GM15510 (cell line): ENCODE measurements around the gene ZNF35.

ENCODE experiments used
- POLR2A ChIP-seq: IDR thresholded peaks from 3 replicates; pipeline ENCODE4 v1.6.1; 2011; ENCODE audit warnings: borderline replicate concordance; ENCODE audit not compliant: insufficient read length; ENCODE audit errors: extremely low read depth

Gene ZNF35

DNA sequence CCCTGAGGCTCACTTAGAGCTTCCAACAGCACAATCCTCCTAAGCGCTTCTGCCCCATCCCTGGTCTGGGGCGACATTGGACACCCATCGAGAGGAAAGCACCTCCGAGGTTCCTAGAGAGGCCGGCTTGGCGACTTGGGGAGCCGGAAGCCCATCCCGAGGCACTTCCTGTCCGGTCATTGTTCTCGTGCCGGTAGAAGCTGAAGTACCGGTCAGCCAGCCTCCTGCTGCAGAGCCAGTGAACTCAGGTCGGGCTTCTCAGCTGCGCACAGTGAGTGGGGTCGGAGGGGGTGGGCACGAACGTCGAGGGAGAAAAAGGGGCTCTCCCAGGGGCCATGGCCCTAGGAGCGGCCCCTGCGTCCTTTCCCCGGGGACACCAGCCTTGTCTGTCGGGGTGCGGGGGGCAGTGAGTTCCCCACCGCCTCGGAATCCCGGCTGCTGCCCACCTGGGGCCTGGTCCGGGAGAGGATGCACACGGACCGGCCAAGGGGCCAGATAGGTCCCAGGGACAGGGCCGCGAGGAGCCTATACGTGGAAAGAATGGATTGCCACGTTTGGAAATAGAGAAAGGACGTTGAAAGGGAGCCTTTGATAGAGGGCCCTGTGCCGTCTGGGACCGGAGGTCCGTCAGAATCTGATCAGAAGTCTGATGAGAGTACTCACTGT, at the start of gene ZNF35:
Gene ZNF35 (plus strand): TSS at position 169 of the 666 bp plus-strand sequence. CDS start 2,336 bp downstream, outside the sequence.
- peak; percentile 58 for TF ChIP-seq POLR2A

GRCh38 chr3:44601749-44602148, 46.8 kb upstream of the ZNF35 start:
- TF ChIP-seq POLR2A, result no peak

DNA sequence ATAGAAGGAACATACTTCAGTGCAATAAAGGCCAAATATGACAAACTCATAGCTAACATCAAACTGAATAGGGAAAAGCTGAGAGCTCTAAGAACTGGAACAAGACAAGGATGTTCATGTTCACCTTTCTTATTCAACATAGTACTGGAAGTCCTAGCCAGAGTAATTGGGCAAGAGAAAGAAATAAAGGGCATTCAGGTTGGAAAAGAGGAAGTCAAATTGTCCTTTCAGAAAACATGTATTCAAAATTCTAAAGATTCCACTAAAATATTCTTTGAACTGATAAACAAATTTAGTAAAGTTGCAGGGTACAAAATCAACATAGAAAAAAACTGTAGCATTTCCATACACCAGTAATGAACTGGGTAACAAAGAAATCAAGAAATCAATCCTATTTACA, 35.9 kb upstream of the ZNF35 start:
- no peak for TF ChIP-seq POLR2A

DNA sequence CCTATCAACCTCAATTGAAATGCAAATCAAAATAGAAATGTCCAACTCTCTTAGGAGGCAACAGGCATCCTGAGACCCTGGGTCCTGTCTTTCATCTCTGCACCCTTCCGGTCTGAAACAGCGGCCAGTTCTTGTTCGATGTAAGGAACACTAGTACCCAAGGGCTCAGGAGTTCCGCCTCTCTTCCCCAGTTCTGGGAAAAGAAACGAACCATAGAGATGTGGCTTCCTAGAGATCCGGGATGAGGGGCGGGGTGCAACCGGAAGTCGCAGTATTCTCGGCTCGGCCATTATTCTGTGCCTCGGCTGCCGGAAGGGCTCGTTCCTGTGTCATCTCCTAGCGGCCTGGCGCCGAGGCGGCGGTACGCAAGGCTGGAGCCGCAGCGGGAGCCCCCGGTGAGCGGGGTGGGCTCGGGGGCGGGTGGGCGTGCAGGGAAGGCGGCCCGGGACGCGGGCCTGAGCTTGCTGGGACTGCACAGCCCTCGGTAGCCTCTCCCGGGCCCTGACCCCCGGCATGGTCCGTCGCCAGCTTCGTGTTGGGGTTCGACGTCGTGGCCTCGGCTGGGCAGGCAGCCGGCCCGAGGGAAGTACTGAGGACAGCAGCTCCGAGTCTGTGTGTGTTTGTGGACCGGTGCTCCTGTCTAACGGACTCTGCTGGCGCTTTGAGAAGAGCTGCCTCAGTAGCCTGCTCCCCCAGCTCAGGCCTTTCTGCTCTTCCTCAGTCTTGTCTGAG, 23.6 kb upstream of the ZNF35 start, which contains the start of gene ZNF197:
Gene ZNF197 (plus strand): TSS at position 288 of the 732 bp plus-strand sequence. CDS start 4,119 bp downstream, outside the sequence.
- peak; percentile 66 for TF ChIP-seq POLR2A

- no peak for TF ChIP-seq POLR2A
These were observed 19.8 kb upstream of the ZNF35 start for GRCh38 chr3:44628716-44629115.

- no peak for TF ChIP-seq POLR2A
These were observed 16.3 kb upstream of the ZNF35 start for GRCh38 chr3:44632193-44632592.

GRCh38 chr3:44642337-44642736, 6.2 kb upstream of the ZNF35 start:
- TF ChIP-seq POLR2A, result no peak

DNA sequence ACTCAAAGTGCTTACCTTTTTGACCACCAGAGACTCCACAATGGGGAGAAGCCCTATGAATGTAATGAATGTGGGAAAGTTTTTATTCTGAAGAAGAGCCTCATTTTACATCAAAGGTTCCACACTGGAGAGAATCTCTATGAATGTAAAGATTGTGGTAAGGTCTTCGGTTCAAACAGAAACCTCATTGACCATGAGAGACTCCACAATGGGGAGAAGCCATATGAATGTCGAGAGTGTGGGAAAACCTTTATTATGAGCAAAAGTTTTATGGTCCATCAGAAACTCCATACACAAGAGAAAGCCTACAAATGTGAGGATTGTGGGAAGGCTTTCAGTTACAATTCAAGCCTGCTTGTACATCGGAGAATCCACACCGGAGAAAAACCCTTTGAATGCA, 5.5 kb upstream of the ZNF35 start:
- TF ChIP-seq POLR2A, result no peak

GRCh38 chr3:44647771-44648170, 761 bp upstream of the ZNF35 start:
- no peak for TF ChIP-seq POLR2A

DNA sequence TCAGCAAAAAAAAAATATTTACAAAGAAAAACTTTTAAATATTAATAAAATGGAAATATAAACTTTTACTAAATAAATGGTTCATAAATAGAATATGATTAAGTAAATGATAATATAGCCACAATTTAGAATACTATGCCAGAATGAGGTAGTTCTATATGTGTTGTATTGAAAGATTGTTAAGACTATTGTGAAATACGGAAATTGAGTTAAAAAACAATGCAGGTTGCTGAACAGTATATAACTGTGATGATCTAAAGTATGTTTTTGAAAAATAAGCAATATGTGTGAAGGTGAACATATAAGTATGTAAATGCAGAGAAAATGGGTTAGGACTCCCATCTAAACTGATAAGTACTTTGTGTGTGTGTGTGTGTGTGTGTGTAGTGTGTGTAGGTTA, 1.2 kb downstream of the ZNF35 start:
- TF ChIP-seq POLR2A, result no peak

DNA sequence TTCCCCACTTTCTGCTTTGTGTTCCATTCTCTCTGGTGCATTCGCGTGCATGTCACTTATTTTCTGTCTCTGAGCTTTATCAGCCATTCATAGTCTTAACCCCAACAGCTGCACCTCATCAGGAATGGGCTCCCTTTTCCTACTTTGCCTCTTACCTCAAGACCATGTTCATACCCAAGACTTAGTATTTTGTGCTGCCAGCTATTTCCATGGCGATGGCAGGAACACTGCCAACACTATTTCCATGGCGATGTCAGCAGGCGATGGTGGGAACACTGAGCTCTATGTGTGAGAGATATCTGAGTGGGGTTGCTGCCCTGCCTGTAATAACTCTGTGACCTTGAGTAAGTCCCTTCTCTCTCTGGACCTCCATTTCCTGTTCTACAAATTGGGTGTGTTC, 5.5 kb downstream of the ZNF35 start:
- TF ChIP-seq POLR2A, result no peak

GRCh38 chr3:44659015-44659414, 10.5 kb downstream of the ZNF35 start:
- no peak for TF ChIP-seq POLR2A

DNA sequence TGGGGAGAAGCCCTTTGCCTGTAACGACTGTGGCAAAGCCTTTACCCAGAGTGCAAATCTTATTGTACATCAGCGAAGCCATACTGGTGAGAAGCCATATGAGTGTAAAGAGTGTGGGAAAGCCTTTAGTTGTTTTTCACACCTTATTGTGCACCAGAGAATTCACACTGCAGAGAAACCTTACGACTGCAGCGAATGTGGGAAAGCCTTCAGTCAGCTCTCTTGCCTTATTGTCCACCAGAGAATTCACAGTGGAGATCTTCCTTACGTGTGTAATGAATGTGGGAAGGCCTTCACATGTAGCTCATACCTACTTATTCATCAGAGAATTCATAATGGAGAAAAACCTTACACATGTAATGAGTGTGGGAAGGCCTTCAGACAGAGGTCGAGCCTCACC, 10.9 kb downstream of the ZNF35 start:
- TF ChIP-seq POLR2A, result no peak

- no peak for TF ChIP-seq POLR2A
These were observed 12.7 kb downstream of the ZNF35 start for GRCh38 chr3:44661189-44661588.

GRCh38 chr3:44665173-44665572, 16.6 kb downstream of the ZNF35 start:
- TF ChIP-seq POLR2A, result no peak

DNA sequence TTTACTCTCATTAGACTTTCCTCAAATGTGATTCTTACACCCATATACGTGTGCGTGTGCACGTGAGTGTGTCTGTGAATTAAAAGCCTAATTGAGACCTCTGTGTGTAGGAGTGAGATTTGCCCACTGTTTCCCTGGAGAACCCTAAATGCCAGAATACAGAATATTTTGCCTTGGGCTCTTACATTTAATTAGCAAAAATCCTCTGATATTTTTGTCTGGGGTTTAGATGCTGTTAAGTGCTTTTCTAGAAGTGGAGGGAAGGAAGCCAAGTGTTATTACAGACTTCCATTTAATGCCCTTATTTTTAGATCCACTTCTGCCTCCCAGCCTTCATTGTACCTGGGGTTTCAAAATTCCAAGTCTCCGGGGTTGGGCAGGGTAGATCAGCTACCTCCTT, 17.8 kb downstream of the ZNF35 start:
- no peak for TF ChIP-seq POLR2A
